CD4-positive, alpha-beta T cell treated with Interleukin-17A for 4 hours (primary cell): ENCODE measurements around the gene PEMT.

Experiments
- DNase-seq: peaks from one replicate; pipeline ENCODE4 v3.0.0-alpha.2; 2020; ENCODE audit warnings: mixed read lengths

Gene PEMT

DNA sequence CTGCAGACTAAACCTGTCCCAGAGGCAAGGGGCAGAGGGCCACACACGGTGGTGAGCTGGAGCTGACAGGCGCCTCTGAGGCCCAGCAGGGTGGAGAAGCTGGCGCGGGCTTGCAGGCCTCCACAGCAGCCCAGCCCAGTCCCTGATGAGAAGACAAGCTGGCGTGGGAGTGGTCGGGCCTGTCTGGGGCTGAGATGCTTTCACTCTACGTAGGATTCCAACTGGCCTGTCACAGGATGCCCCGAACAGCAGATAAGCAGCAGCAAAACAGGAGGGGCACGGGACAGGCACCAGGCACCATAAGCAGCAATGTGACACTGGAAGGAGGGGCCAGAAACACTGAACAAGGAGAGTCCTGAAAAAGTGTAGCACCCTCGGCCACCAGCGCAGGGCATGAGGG, 40.1 kb downstream of the PEMT start:
- DNase-seq: no peak

- no peak for DNase-seq
Observed at GRCh38 chr17:17549732-17550366, 41.7 kb downstream of the PEMT start.

DNA sequence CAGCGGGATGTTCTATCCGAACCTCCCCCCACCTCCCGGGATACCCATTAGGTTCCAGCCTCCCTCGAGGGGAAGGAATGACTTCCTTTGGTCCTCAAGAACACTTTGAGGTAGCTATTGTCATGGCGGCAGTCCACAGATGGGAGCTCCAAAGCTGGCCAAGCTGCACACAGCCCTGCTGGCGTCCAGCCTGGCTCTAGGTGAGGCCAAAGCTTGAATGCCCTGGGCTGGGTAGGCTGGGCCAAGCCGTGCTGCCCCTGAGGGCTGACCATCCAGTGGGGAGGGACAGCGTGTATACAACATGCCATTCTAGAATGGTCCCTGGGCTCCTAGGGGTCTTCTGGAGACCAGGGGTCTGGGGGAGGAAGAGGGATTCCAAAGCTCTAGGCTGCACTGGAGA, 43.5 kb downstream of the PEMT start:
- DNase-seq: no peak

GRCh38 chr17:17547210-17547764, 44.2 kb downstream of the PEMT start:
- no peak for DNase-seq

DNA sequence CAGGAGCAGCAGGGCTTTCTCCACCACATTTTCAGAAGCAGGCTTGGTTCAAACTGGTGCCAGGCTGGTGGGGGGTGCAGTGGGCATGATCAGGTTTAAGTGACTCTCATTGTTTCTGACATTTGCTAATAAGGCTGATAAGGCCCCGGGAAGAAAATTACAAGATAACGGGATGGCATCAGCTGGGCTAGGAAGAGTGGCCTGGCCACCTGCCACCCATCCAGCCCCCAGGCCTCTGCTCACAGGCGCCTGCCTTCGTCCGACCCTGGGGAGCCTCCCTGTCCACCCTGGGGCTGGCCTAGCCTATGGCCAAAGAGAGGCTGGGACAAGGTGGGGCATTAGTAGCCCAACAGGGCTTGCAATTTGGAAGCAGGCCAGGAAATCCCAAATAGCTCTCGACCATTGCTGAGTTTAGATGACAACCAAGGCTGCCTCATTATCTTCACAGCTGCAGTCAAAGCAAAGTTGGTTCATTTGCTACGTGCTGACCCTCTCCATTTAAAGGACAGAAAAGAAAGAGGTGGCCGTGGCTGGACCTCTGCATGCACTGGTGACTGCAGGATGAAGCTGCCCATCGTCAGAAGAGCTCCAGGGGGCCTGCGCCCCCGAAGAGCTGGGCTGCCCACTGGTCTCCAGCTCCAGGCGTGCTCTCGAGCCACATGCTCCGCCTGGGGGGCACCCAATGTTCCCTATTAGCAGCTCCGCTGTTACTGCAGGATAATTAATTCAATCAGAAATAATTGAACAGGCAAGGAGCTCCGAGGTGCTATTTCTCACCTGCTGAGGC, 44.9 kb downstream of the PEMT start:
- DNase-seq: no peak

- no peak for DNase-seq
Observed at GRCh38 chr17:17545984-17546383, 45.5 kb downstream of the PEMT start.

- no peak for DNase-seq
Observed at GRCh38 chr17:17545031-17545820, 46.3 kb downstream of the PEMT start.

- DNase-seq: no peak
Observed at GRCh38 chr17:17542906-17543635, 48.4 kb downstream of the PEMT start.

DNA sequence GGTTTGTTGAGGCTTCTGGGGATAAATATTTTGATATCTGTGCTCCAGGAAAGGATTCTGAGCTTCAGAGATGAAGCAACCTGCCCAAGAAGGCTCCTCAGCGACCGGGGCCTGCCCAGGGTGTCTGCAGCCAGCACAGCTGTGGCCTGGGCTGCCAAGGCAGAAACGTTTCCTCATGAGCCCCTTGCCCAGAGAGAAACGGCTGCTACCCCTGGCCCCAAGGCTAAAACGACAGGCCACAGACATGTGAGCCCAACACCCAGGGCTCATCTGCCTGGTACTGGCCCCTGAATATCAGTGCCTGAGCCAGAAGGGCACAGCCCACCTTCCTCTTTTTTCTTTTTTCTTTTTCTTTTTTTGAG, 49.9 kb downstream of the PEMT start:
- no peak for DNase-seq

DNA sequence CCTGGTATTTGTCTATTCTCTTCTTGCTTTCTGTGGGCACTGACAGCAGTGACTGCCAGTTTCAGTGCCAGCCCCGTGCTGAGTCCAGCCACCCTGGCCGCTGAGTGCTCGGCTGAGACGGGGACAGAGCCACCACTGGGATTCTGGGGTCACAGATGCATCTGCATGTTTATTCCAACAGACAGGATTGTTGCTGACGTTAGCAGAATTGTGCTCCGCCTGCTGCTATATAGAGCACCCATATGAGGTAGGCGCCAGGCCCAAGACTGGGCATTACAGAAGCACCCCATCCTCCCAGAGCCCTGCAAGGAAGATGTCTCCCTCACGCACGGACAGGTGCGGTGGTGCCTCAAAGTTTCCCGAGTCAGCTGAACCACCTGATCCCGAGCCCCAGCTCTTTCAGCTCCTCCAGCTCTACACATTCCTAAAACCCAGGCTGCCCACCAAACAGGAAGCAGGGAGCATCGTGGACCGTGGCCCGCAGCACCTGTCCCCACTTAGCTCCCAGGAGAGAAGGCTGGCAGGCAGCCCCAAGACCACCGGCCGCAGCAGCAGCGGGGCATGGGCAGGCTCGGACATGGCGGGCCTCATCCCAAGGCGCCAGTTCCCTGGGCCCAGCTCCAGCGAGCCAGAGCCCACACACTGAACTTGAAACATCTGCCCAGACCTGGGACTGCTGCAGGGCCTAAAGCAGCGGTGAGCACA, 50.4 kb downstream of the PEMT start:
- DNase-seq: no peak

- DNase-seq: no peak
Observed at GRCh38 chr17:17540278-17540906, 51.1 kb downstream of the PEMT start.

DNA sequence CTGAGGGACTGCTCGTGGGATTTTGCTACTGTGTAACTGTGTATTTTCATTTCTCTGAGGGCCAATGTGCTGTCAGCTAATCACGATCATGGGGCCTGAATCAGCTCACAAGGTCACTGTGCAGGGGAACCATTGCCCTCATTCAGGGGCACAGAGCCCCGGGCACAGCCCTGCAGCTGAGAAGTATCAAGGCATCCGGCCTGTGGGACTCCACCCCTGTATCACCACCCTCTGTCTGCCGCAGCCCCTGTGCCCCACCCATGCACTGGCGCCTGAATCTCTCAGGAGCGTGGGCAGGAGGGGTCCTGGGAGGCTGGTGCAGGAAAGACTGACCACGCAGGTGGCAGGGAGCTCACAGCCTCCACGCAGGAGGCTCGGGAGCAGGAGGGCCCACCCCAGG, 51.9 kb downstream of the PEMT start:
- no peak for DNase-seq

- no peak for DNase-seq
Observed at GRCh38 chr17:17538417-17539391, 52.8 kb downstream of the PEMT start.

- no peak for DNase-seq
Observed at GRCh38 chr17:17537311-17538099, 54.0 kb downstream of the PEMT start.

DNA sequence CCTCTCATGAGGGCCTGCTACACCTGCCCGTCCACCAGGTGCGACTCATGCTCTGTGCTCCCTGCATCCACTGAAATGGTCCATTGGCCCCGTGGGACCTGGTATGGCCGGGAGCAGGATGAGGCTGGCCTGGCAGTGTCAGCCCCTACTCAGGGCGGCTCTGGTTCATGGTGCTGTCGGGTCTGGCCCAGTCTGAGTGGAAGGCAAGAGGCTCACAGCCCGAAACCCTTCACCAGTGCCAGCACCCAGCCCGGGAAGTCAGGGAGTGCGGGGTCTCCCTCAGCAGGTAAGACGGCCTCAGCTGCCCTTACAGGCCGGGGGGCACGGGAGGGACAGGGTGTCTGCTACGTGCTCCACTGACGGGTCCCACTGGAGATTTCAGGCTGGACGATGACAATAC, 54.8 kb downstream of the PEMT start:
- DNase-seq: no peak

GRCh38 chr17:17535957-17536356, 55.6 kb downstream of the PEMT start:
- DNase-seq: no peak

- DNase-seq: no peak
Observed at GRCh38 chr17:17533901-17534441, 57.5 kb downstream of the PEMT start.

DNA sequence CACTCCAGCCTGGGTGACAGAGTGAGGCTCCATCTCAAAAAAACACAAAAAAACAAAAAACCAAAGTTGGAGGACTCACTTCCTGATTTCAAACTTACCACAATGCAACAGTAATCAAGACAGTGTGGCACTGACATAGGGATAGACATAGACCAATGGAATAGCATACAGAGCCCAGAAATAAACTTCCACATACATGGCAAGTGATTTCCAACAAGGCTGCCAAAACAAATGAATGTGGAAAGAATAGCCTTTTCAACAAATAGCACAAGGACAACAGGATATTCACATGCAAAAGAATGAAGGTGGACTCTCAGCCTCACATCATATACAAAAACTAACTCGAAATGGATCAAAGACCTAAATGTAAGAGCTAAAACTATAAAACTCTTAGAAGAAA, 58.5 kb downstream of the PEMT start:
- DNase-seq: no peak

- DNase-seq: no peak
Observed at GRCh38 chr17:17531156-17531555, 60.4 kb downstream of the PEMT start.
